NOMO-1 treated with DMSO at 0.1 percent for 48 hours (cell line): ENCODE measurements around the gene PLS3.

Source experiments
- DNase-seq: peaks from one replicate; lab custom pipeline; 2025; ENCODE audit not compliant: unreplicated experiment; lab: John Stamatoyannopoulos, UW

The PLS3 gene

DNA sequence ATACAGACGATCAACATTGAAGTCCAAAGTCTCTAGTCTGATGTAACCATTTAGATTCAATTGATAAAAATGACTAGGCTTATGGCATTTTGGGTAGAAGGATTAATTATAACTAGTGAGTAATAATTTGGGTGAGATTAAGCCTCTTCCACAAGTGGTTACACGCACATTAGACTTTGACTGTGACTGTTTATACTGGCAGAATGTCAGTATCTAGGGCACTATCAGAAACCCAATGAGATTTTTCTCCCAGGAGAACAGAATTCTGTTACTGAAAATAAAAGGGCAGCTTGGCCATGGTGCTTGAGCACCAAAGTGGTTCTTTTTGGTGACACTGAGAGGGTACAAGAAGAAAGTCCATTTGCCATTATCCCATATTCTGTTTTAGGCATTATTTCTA is 3.3 kb downstream of the PLS3 start:
- no peak for DNase-seq

DNA sequence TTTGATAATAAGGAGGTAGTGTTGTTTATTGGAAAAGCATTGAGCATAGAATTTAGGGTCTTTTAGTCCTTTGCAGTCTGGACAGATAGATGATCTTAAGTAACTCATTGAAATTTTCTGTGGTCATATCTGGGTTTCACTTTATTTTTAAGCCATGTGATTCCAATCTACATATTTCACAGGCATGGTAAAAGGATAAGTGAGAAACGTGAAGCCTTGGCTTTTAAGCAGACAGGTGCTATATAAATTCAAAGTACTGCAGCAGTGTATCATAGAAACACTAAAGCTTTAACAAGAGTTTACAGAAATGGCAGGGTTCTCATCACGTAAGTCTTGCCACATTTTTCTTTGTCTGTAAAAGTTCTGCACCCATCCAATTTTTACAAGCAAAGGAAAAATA is 4.9 kb downstream of the PLS3 start:
- DNase-seq, result no peak

DNA sequence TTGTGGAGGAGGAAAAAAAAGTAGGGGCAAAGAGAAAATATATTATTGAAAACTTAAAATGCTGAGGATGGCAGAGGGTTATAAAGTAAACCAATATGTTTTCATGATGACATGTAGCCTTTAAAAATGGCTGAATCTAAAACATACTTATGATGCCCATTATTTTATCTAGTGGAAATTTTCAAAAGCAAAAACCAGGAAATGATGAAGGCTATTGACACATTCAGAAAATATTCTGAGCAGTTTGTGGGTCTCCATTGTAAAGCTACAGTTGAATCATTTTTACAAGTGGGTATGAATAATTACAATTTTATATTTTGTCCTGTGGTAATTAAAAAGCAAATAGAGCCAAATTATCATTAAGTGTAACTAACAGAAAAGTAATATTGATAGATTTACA is 10.7 kb downstream of the PLS3 start:
- no peak for DNase-seq

DNA sequence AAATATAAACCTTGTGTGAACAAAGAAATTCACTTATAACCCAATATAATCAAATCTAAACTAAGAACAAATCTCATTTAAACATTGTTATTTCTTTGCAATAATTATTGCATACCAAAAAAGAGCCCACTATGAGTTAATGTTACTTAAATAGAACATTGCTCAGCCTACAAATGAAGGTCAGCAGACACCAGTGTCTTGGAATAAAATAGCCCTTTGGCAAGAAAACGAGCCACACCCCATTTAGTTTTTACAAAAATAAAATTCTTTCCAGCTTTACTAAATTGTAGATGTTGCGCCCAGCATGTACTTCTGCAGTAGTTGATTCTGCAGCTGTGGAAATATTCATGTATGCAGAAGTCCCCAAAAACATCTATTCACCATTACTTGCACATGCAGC is 12.2 kb downstream of the PLS3 start:
- no peak for DNase-seq

DNA sequence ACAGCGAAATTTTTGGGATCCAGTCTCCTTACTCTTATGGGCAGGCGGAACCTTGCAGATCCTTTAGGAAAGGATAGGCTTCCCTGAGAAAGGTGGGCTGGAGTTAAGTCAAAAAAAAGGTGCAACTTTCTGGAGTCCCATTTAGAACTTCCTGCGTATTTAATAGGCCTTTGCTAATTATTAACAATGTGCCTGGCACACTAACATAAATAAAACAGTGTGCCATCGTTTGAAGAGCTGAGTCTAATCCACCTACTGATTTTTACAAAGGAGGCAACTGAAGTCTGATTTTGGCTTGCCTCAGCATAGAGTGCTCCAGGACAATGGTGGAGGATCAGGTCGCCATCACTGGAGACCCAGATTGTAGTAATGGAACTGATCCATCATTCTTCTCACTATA is 15.7 kb downstream of the PLS3 start:
- no peak for DNase-seq

- DNase-seq, result no peak
Observed at GRCh38 chrX:115579327-115579726, 18.4 kb downstream of the PLS3 start.

DNA sequence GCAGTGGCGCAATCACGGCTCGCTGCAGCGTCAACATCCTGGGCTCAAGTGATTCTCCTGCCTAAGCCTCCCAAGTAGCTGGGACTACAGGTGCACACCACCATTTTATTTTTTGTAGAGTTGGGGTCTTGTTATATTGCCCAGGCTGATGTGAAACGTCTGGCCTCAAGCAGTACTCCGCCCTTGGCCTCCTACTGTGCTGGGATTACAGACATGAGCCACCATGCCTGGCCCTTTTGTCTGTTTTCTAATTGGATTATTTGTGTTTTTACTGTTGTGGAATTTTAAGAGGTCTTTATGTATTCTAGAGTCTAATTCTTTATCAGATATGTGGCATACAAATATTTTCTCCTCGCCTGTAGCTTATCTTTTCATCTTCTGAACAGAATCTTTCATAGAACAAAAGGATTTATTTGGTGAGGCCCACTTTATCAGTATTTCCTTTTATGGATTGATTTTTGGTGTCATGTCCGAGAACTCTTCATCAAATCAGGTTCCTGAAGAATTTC is 18.9 kb downstream of the PLS3 start:
- no peak for DNase-seq

GRCh38 chrX:115581759-115582615 is 21.0 kb downstream of the PLS3 start:
- no peak for DNase-seq

- no peak for DNase-seq
Observed at GRCh38 chrX:115582616-115583495, 21.9 kb downstream of the PLS3 start.

DNA sequence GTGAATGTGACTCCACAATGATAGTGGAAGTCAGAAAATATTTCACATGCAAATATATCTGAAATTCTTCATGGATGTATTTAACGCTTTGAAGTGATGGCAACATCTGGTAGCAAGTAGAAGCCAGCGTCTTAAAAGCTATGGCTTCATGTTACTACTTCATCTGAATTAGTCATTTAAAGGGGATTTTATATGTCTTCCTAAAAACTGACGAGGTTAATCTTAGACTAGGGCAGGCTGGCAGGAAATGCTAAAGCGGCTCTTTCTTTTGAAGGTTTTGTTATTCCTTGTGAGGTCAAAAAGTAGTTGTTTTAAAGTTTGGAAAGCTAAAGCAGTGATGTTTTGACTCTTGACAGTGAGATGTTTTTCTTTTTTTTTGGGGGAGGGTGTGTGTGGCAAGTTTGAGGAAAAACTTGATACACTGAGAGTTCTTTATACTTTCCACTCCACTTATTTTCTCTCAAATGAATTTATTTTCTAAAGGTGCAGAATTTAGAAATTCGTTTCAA is 22.6 kb downstream of the PLS3 start:
- DNase-seq, result no peak

GRCh38 chrX:115584696-115585095 is 23.7 kb downstream of the PLS3 start:
- no peak for DNase-seq

DNA sequence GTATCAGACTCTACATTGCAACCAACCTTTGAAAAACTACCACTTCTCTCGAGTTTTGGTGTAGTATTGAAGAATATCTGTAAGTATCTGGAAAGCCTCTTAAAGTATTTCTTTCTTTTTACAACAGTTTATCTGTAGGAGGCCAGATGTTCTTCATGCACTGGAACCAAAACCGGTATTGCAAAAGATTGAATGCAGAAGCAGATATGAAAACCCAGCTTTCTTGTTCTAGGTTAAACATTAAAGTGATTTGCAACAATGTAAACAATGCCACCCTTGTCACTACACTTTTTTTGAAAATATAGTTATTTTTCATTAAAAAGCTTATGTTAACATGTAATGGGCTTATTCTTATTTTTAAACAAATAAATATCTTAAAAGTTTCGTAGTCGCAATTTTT is 27.2 kb downstream of the PLS3 start:
- DNase-seq, result no peak

- DNase-seq, result no peak
Observed at GRCh38 chrX:115589419-115589818, 28.4 kb downstream of the PLS3 start.

- no peak for DNase-seq
Observed at GRCh38 chrX:115591420-115591819, 30.4 kb downstream of the PLS3 start.

DNA sequence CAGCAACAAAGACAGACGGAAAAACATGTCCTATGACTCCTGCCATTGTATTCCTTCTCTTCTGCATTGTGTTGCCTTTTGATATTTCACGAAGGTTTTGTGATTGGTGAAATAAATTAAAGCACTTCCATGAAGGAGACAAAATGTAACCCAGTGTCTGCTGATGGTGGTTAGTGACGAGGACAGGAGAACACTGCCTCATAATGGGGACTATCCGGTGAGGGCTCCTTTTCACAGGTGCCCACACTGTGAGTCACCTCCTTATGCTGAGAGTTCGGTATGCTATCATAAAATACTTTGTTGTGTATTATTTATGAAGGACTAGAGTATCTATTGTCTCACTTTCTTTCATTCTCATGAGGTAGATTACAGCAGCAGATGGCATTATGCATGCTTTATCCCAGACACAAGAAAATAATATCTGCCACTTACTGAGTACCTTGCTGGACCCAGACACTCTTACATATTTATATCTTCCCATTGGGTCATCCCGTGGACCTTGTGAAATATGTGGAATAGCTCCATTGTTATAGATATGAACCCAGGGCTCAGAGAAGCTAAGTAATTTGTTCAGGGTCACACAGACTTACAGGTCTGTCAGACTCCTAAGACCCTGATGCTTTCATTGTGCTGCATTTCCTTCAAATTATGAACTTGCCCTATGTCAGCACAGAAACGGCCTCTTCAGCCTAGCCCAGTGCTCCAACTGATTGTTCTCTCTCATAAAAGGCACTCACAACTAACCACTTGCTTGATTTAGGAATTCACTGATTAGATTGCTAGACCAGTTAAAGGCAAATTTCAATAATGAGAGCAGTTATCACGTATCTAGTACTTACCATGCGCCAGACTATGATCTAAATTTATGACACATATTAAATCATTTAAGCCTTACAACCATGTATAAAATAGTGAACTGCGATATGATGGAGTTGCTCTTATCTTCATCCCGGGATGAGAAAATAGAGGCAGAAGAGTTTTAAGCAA is 31.2 kb downstream of the PLS3 start:
- DNase-seq, result no peak

- DNase-seq, result no peak
Observed at GRCh38 chrX:115592997-115593734, 32.2 kb downstream of the PLS3 start.

DNA sequence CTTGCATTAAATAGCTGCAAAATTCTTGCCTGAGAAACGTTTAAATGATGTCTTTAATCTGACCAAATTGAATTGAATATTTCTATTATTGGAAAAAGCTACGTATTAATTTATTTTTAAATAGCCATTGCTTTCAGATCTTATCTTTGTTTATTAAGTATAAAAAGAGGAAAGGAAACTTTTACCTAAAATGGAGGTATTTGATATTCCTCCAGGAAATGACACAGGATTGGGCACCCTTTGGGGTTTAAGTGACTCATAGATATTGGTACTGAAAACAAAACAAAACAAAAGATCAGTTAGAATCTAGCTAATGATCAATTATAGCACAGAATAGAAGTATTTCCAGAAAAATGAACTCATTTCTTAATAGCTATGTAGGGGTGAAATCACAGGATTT is 34.1 kb downstream of the PLS3 start:
- no peak for DNase-seq

GRCh38 chrX:115598556-115598955 is 37.6 kb downstream of the PLS3 start:
- no peak for DNase-seq

DNA sequence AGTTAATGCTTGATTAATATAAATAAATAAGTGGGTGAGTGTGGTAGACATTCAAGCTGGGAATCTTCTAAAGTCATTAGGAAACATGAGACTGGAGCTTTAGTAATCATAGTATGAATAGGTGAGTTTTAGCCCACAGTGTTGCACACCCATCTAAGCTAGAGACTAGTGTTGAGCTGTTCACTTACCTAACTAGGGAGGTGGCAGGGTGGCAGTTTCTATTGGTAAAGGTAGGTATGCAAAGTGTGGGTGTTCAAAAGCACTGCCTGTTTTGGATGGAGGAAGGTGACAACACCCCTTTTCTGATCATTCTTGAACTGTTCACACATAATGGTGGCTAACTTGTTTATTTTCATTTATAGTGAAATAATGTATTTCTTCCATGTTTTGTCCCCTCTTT is 41.3 kb downstream of the PLS3 start:
- DNase-seq, result no peak
